NCI-H146 treated with DMSO at 0.1 percent for 48 hours (cell line): ENCODE data around the gene FMNL3.
A peak's percentile ranks its signal among the peaks of the same experiment; 100 is the strongest.
"Not testable (repeated sequence)": the region's sequence is repeated elsewhere in the genome, so short reads cannot be mapped to it uniquely, and the experiment has no call there.

Experiments
- DNase-seq: peaks from one replicate; lab custom pipeline; 2025; ENCODE audit not compliant: unreplicated experiment; lab: John Stamatoyannopoulos, UW

The FMNL3 gene, protein sequence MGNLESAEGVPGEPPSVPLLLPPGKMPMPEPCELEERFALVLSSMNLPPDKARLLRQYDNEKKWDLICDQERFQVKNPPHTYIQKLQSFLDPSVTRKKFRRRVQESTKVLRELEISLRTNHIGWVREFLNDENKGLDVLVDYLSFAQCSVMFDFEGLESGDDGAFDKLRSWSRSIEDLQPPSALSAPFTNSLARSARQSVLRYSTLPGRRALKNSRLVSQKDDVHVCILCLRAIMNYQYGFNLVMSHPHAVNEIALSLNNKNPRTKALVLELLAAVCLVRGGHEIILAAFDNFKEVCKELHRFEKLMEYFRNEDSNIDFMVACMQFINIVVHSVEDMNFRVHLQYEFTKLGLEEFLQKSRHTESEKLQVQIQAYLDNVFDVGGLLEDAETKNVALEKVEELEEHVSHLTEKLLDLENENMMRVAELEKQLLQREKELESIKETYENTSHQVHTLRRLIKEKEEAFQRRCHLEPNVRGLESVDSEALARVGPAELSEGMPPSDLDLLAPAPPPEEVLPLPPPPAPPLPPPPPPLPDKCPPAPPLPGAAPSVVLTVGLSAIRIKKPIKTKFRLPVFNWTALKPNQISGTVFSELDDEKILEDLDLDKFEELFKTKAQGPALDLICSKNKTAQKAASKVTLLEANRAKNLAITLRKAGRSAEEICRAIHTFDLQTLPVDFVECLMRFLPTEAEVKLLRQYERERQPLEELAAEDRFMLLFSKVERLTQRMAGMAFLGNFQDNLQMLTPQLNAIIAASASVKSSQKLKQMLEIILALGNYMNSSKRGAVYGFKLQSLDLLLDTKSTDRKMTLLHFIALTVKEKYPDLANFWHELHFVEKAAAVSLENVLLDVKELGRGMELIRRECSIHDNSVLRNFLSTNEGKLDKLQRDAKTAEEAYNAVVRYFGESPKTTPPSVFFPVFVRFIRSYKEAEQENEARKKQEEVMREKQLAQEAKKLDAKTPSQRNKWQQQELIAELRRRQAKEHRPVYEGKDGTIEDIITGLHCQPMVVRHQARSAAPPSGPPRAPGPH

DNA sequence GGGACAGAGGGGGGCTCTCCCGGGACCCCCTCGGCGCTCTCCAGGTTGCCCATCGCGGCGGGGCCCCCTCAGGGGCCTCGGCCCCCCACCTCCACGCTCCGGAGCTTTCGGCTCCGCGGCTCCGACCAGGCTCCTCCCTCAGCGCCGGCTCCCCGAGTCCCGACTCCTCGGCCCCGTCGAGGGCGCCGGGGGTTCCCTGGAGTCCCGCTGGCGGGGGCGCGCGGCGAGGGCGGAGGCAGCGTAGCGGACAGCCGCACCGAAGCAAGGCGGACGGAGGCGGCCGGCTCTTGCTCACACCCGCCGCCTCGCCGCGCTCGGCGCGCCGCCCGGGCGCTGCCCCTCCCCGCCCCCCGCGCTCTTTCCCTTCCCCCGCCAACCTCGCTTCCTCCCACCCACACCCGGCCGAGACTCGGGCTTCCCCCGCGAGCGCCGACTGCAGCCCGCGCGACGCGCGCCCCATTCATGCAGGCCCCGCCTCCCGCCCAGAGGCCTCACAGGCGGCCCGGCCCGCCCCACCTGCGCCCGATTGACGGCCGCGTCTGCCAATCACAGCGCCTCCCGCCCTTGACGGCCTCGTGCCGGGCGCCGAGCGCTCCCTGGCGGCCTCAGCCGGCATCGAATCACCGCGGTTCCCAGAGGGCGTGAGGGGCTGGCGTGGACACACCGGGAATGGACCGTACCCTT is at the start of gene FMNL3:
Gene FMNL3 (minus strand): TSS at position 278 of the 684 bp plus-strand sequence. CDS start 225 bp downstream, at position 53.
- peak; percentile 85 for DNase-seq

DNA sequence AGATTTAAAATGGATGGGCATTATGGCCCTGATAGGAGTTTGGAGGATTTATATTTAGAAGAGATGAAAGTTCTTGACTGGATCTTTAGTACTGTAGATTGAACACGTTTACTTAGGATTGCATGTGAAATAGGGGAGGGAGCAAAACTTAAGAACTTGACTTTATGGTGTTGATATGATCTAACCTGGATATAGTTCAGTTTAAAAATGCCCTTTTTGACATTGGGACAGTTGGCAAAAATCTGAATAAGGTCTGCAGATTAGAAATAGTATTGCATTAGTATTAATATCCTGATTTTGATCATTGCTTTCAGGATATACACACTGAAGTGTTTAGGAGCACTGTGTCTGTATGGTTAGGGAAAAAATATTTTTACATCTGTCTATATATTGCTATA is 43.8 kb upstream of the FMNL3 start:
- no peak for DNase-seq

GRCh38 chr12:49750027-49750995 is 43.1 kb upstream of the FMNL3 start:
- no peak for DNase-seq

DNA sequence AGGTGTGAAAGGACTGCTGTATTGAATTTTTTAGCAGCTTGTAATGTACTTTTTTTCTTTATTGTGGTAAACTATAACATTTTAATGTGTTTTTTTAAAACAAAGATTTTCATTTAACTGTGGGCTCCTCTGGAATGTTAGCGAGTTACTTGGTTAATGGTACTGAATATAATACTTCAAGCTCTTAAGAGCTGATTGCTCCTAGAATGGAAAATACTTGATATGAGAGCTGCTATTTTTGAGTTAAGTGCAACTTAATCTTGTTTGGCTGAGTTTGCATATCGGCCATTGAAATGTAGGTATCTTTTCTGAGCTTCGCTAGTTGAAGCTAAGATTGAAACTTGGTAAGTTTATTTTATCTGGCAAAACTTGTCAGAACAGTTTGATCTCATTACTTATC is 41.6 kb upstream of the FMNL3 start:
- no peak for DNase-seq

- DNase-seq = no peak
These were observed 41.1 kb upstream of the FMNL3 start for GRCh38 chr12:49748306-49748705.

DNA sequence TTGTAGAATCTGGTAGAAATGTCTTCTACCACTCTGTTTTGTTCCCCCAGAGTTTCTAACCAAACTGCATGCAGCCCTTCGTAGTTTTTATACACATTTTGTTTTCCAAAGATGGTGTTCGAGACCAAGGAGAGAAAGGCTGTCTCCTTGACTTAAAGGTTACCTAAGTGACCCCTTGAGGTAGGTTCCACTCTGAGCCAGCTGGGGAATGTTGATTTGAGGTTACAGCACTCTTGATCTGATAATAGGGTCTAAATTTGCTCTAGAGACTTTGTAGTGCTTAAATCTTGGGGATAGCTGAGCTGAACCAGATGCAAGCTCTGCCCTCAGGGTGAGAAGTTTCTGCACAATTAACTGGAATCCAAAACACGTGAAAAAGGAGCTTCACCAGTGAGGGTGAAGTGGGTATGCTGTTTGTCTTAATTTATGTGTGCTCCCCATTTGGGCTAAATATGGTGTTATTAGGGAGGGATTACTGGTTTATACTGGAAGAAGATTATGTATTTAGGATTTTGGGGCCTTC is 37.2 kb upstream of the FMNL3 start:
- no peak for DNase-seq

GRCh38 chr12:49741882-49742620 is 34.8 kb upstream of the FMNL3 start:
- DNase-seq = peak; percentile 77

- peak; percentile 100 for DNase-seq
These were observed 34.0 kb upstream of the FMNL3 start, which contains the start of gene TMBIM6 for GRCh38 chr12:49740930-49741881. Gene TMBIM6, plus strand, starts transcription at chr12:49741557. Its CDS starts 10,937 bp downstream, at chr12:49752494.

DNA sequence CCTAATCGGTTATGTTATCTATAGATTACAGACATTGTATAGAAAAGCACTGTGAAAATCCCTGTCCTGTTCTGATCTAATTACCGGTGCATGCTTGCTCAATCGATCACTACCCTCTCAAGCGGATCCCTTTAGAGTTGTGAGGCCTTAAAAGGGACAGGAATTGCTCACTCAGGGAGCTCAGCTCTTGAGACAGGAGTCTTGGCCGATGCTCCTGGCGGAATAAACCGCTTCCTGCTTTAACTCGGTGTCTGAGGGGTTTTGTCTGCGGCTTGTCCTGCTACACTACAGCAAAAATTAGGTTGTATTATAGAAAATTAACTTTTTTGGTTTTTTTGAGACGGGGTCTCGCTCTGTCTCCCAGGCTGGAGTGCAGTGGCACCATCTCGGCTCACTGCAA is 33.1 kb upstream of the FMNL3 start:
- not testable (repeated sequence) for DNase-seq

DNA sequence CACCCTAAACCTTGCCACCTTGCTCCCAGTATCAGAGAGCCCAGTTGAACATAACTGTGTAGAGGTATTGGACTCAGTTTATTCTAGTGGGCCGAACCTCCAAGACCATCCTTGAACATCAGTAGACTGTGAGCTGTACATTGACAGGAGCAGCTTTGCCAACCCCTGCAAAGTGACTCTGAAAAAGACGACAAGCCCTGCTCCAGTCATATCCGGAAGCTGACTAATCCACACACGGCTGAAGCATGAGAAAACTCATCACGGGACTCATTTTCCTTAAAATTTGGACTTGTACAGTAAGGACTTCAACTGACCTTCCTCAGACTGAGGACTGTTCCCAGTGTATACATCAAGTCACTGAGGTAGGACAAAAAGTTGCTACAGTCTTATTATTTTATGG is 31.5 kb upstream of the FMNL3 start:
- not testable (repeated sequence) for DNase-seq

GRCh38 chr12:49734900-49735299 is 27.7 kb upstream of the FMNL3 start:
- not testable (repeated sequence) for DNase-seq

DNA sequence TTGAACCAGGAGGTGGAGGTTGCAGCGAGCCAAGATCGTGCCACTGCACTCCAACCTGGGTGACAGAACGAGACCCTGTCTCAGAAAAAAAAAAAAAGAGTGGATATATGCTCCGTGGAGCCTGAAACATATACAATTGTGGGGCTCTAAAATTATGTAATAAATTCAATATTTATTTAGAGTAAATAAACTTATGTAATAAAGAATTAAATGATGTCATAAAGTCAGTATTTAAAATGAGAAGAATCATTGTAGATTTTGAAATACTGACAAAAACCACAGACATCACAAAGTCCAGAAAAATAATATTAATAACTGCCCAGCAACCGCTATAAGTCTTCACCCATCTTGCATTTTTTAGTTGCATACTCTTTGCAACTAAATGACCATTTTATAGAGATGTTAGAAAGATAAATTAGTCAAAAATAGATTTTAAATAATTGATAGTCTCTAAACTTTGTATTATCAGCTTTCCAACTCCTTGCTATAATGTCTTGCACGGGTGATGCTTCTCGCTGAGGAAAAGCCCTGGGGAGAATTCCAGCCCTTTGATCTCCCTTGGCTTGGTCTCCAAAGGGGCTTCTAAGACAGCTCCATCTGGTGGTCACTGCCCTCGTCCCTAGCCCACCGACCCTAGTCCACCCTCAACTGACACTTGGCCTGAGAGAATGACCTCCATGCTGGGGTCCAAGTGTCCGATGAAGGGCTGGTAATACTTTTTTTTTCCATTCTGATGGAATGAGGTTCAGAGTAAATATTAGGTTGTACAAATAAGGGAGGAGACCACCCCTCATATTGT is 26.2 kb upstream of the FMNL3 start:
- DNase-seq = no peak

- DNase-seq = no peak
These were observed 23.4 kb upstream of the FMNL3 start for GRCh38 chr12:49730568-49731101.

GRCh38 chr12:49730050-49730449 is 22.8 kb upstream of the FMNL3 start:
- no peak for DNase-seq

DNA sequence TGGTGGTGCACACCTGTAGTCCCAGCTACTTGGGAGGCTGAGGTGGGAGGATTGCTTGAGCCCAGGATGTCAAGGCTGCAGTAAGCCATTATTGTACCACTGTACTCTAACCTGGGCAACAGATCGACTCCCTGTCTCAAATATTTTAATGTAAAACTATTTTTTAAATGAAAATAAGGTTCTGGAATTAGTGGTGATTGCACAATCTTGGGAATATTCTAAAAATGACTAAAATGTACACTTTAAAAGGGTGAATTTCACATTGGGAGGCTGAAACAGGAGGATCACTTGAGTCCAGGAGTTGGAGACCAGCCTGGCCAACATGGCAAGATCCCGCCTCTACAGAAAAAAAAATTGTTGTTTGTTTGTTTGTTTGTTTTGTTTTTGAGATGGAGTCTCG is 21.2 kb upstream of the FMNL3 start:
- DNase-seq = no peak

- DNase-seq = not testable (repeated sequence)
These were observed 14.2 kb upstream of the FMNL3 start for GRCh38 chr12:49721355-49721754.

GRCh38 chr12:49720214-49720613 is 13.0 kb upstream of the FMNL3 start:
- no peak for DNase-seq
